Stomach (tissue), 9 donors: Measurements from ENCODE around the gene HMMR. TPM values are rescaled to one million over a fixed set of nuclear protein-coding genes. Genes with fewer than 3 reads are reported as not detected.

Experiments used
- DNase-seq, 2 donors: peaks; one replicate each; pipeline versions ENCODE4 v3.0.0 to v3.0.0-alpha.2; 2013 to 2019
- H3K27ac ChIP-seq, 5 donors: fragments of 200-600 bp in 4 of 5; sonication (generic) in 4 of 5; one replicate each; pipeline ENCODE4 v1.5.1; 2013 to 2019; ENCODE audit warnings: mild to moderate bottlenecking in 1 of 5, moderate library complexity in 1 of 5
- H3K27me3 ChIP-seq, 3 donors: fragments of 200-600 bp; sonication (generic); one replicate each; pipeline ENCODE4 v1.5.1; 2017 to 2019; ENCODE audit warnings: mixed run types in 1 of 3
- H3K36me3 ChIP-seq, 4 donors: fragments of 200-600 bp; sonication (generic); 1 replicate in 3 of 4; 2 replicates in 1 of 4; pipeline ENCODE4 v1.5.1; 2016 to 2019
- H3K4me1 ChIP-seq, 4 donors: fragments of 200-600 bp; sonication (generic); one replicate each; pipeline ENCODE4 v1.5.1; 2016 to 2019
- H3K4me3 ChIP-seq, 4 donors: fragments of 200-600 bp; sonication (generic) in 3 of 4; one replicate each; pipeline ENCODE4 v1.5.1; 2016 to 2019; ENCODE audit warnings: mild to moderate bottlenecking in 1 of 4
- H3K9me3 ChIP-seq, 4 donors: fragments of 200-600 bp; sonication (generic); one replicate each; pipeline ENCODE4 v1.5.1; 2016 to 2019
- EP300 ChIP-seq: sonication (generic); formaldehyde crosslinking; IDR thresholded peaks from one replicate; pipeline ENCODE4 v1.6.1; 2017; ENCODE audit warnings: antibody characterized with exemption
- POLR2A ChIP-seq, 4 donors: fragments of 450-650 bp; IDR thresholded peaks; one replicate each; pipeline ENCODE4 v1.6.1; 2016; ENCODE audit warnings: antibody characterized with exemption in 4 of 4, control low read depth in 2 of 4, mild to moderate bottlenecking in 1 of 4, moderate library complexity in 1 of 4
- POLR2AphosphoS5 ChIP-seq, 3 donors: sonication (generic); formaldehyde crosslinking; IDR thresholded peaks; one replicate each; pipeline ENCODE4 v1.6.1; 2016; ENCODE audit warnings: antibody characterized with exemption in 3 of 3
- WGBS, 5 donors: extraction: QIAGEN DNeasy Blood & Tissue Kit in 3 of 5; methylation state at CpG; one replicate each; pipeline versions ENCODE4 v1.1.5 to v1.1.7; 2013 to 2018; 5-methylcytosine and 5-hydroxymethylcytosine counted together
- intact Hi-C: fragments of 100-400 bp; cut with DNase I; formaldehyde crosslinking; loops from one replicate; pipeline ENCODE4 v1.15.1; 2023; ENCODE audit warnings: low total_unique reads
- polyA plus RNA-seq, 3 donors: library from polyadenylated mRNA; stranded (reverse); fragments of 200-250 nt; gene quantifications; one replicate each; pipeline ENCODE4 v1.2.3, GENCODE V29; 2013
- total RNA-seq, 5 donors: library from RNA; depleted of rRNA; stranded (reverse); fragments of >200 nt; gene quantifications; one replicate each; pipeline versions ENCODE4 v1.1.0 to v1.2.3, GENCODE V29; 2014 to 2016
- TF ChIP-seq, protein P1 (sequence below), 7 experiments: fragments of 450-650 bp in 4 of 7; fragments of 200-600 bp in 3 of 7; sonication (generic) in 3 of 7; IDR thresholded peaks; one replicate each; pipeline ENCODE4 v1.5.1; 2016 to 2019; ENCODE audit warnings: antibody characterized with exemption in 7 of 7, control low read depth in 2 of 7, mild to moderate bottlenecking in 1 of 7
- donor health status: healthy with polysubstance abuse.
- donor health status: Bipolar disorder and iron deficiency.
- donor health status: healthy.

Gene HMMR
- total and polyA plus RNA-seq, 8 donors, result 0.15 to 37.5 (median 3.3) TPM

GRCh38 chr5:163458778-163459385 lies 1.6 kb upstream of the HMMR start:
- WGBS, 5 donors, result 31 to 39% (median 34%) methylated on average over 6 of the region's 6 CpGs
- peaks cover 17 to 42% (median 30%) of the 10 kb centered on the region in 4 donors for H3K4me1 ChIP-seq
- TF ChIP-seq POLR2AphosphoS5 (IDR thresholded peaks at IDR 0.05), result no peak
- no peaks in the 10 kb centered on the region for H3K9me3 ChIP-seq
- intact Hi-C loops, result no loop called here
- H3K27me3 ChIP-seq, result no peaks in the 10 kb centered on the region
- H3K4me3 ChIP-seq, result peak overlapping the region; percentile 51 to 80 (median 70)
- peak in 1 of 2 donors; percentile 9 for DNase-seq
- H3K27ac ChIP-seq, result peak overlapping the region in 4 of 5 donors; percentile 96 to 97 (median 97)
- peaks cover 0 to 27% (median 21%) of the 10 kb centered on the region in 4 donors for H3K36me3 ChIP-seq

DNA sequence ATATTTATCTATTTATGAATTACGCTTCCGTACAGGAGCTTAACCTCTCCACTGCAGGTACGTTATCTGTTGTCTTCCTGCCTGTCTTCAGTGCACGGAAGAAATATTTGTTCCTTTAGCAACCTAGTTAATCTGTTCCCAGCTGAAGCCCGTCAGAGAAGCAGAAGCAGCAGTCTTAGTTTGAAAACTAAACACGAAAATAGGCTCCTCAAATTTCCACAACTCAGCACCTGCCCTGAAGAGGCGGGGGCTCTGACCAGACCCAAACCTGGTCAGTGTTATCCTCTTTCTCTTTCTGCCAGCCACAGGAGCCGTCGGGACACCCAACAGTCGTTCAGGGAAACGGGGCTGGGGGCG lies 992 bp upstream of the HMMR start:
- no peaks in the 10 kb centered on the region for H3K9me3 ChIP-seq
- peak overlapping the region; percentile 90 to 97 (median 97) for H3K27ac ChIP-seq
- H3K4me1 ChIP-seq, result peaks cover 17 to 42% (median 30%) of the 10 kb centered on the region in 4 donors
- no peak for DNase-seq
- peaks cover 0 to 21% (median 16%) of the 10 kb centered on the region in 4 donors for H3K36me3 ChIP-seq
- peak overlapping the region; percentile 51 to 80 (median 70) for H3K4me3 ChIP-seq
- TF ChIP-seq POLR2AphosphoS5 (IDR thresholded peaks at IDR 0.05) (no peak), POLR2A (IDR thresholded peaks at IDR 0.05) (no peak), EP300 (no peak)
- TF ChIP-seq, protein P1, sequence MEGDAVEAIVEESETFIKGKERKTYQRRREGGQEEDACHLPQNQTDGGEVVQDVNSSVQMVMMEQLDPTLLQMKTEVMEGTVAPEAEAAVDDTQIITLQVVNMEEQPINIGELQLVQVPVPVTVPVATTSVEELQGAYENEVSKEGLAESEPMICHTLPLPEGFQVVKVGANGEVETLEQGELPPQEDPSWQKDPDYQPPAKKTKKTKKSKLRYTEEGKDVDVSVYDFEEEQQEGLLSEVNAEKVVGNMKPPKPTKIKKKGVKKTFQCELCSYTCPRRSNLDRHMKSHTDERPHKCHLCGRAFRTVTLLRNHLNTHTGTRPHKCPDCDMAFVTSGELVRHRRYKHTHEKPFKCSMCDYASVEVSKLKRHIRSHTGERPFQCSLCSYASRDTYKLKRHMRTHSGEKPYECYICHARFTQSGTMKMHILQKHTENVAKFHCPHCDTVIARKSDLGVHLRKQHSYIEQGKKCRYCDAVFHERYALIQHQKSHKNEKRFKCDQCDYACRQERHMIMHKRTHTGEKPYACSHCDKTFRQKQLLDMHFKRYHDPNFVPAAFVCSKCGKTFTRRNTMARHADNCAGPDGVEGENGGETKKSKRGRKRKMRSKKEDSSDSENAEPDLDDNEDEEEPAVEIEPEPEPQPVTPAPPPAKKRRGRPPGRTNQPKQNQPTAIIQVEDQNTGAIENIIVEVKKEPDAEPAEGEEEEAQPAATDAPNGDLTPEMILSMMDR (IDR thresholded peaks at IDR 0.05), result no peak
- WGBS, 5 donors, result 0% methylated on average over 12 of the region's 12 CpGs
- intact Hi-C loops, result no loop called here
- no peaks in the 10 kb centered on the region for H3K27me3 ChIP-seq

DNA sequence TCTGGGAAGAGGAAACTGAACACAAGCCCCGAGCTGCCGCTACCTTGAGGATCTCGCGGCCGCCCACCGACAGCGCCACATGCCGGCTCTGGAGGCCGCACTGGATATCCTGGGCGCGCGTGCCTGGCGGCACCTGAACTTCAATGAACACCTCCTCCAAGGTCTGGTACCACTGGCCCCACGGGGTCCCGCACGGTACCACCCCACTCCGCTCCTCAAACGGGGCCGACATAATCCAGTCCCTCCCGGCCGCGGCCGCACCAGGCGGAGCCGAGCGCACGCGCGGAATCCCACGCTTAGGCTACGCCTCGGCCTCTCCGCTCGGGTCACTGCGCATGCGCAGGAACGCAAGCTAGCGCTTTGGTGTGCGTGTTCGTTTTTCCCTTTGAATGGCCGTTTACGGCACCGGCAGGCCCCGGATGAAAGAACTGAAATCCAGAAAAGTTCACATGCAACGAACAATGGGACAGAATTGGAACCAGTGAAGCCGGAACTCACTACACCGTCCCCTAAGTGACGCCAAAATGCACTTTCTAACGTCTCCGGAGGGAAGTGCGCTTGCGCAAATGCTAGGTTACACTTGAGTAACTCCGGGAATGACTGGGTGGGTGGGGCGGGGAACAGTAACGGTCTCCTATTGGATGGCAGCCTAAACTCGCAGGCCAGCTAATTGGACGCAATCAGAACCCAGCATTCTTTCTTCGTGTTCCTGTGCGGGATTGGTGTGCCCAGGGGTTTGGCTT lies 442 bp upstream of the HMMR start, which contains the start of gene NUDCD2:
NUDCD2 (minus strand) TSS at position 284 of the 743 bp plus-strand sequence; CDS start at position 232, 52 bp downstream.
- intact Hi-C loops, result no loop called here

DNA sequence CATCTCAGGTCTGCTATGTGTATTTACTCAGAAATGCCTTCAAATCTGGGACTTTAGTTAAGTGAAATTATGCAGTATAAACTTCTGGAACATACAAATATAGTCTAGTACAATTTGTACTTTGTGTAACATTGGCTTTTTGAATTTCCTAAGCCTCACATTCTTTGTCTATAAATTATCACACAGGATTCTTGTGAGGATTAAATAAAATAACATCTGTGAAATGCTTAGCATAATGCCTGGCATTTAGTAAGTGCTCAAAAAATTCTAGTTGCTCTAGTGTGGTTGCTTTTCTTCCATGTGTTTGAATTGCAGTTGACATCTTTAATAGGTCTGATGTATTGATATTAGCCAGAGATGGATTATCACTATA lies 2.6 kb downstream of the HMMR start:
- Histone ChIP-seq H3K36me3 (no peaks in the 10 kb centered on the region), H3K9me3 (no peaks in the 10 kb centered on the region), H3K27ac (no peak overlapping the region), H3K4me1 (peaks cover 16 to 34% (median 27%) of the 10 kb centered on the region in 4 donors), H3K4me3 (no peak overlapping the region), H3K27me3 (no peaks in the 10 kb centered on the region)
- intact Hi-C loops, result no loop called here
- TF ChIP-seq EP300 (no peak), POLR2AphosphoS5 (IDR thresholded peaks at IDR 0.05) (no peak), POLR2A (IDR thresholded peaks at IDR 0.05) (no peak)
- TF ChIP-seq, protein P1 (IDR thresholded peaks at IDR 0.05), result no peak
- DNase-seq, result no peak

More for the DNA sequence above, 442 bp upstream of the HMMR start, which contains the start of gene NUDCD2:
- 0% methylated on average over 52 to 59 of the region's 59 CpGs for WGBS, 5 donors
- H3K4me1 ChIP-seq, result peaks cover 17 to 42% (median 30%) of the 10 kb centered on the region in 4 donors
- peak in 1 of 4 donors; percentile 77 for TF ChIP-seq POLR2A (IDR thresholded peaks at IDR 0.05)
- TF ChIP-seq POLR2AphosphoS5 (IDR thresholded peaks at IDR 0.05), result peak; percentile 76 to 98 (median 91)
- TF ChIP-seq, protein P1 (IDR thresholded peaks at IDR 0.05), result peak in 2 of 7 experiments; percentile 12 to 33
- TF ChIP-seq EP300, result no peak
- DNase-seq, result peak; percentile 95 to 99
- H3K9me3 ChIP-seq, result no peaks in the 10 kb centered on the region
- no peaks in the 10 kb centered on the region for H3K27me3 ChIP-seq
- H3K27ac ChIP-seq, result peak within 1 kb of the TSS; percentile 90 to 97 (median 97)
- H3K36me3 ChIP-seq, result peaks cover 0 to 16% (median 10%) of the 10 kb centered on the region in 4 donors
- peak within 1 kb of the TSS; percentile 51 to 80 (median 70) for H3K4me3 ChIP-seq
